Left kidney (tissue), 2 donors: ENCODE measurements around the gene PLA2G4E. TPM values are rescaled to one million over a fixed set of nuclear protein-coding genes. Genes with fewer than 3 reads are reported as not detected.

Experiments used
- DNase-seq: peaks from one replicate; pipeline ENCODE4 v3.0.0-alpha.2; 2013
- polyA plus RNA-seq: library from polyadenylated mRNA; unstranded; fragments of 120-200 nt; gene quantifications from one replicate; pipeline ENCODE4 v1.2.1, GENCODE V29; 2013; ENCODE audit not compliant: insufficient read length

The PLA2G4E gene
- polyA plus RNA-seq, 1 donor = not detected

DNA sequence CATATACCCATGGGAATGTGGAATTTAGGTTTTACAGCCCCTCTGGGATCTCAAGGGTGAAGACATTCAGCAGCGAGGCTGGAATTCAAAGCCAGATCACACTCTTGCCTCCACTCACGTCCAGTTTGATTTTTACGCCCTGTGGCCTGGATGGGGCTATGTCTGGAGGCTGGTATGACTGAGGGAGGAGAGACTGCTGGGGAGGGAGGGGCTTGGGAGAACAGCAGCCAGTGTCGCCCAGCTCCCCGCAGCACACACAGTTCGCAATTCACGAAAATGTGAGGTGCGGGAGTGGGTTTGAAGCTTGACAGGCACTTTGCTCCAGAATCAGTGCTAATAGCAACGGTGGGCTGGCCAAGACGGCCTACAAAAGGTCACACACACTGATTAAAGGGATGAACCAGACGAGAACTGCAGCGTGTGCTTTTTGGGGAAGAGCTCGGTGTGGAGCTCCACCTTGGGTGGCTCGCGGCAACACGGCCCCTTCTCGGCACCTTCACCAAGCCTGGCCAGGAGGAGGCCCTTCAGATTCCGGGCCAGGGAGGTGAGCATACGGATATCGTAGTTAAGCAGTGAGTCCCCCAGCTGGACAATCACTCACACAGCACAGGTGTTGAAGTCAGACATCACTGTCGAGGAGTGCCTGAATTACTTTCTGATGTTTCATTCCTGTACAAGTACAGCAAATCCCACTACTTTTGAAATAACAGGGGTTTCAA is 64.9 kb downstream of the PLA2G4E start:
- DNase-seq = no peak

DNA sequence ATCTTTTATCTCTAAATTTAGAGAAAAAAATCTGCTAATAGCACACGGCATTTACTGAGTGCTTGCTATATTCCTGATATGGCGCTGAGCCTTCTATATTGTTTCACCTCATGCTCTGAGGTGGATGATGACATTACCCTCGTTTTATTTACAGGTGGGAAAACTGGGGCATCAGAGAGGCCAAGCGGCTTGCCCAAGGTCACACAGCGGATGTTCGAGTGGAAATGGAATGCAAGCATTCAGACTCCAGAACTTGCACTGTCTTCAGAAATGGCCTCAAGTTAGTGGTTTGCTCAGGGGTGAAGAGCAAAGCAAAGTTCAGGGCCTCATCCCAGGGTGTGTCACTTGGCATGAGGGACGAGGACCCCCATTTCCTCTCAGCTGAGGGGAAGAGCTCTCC is 65.7 kb downstream of the PLA2G4E start:
- no peak for DNase-seq

DNA sequence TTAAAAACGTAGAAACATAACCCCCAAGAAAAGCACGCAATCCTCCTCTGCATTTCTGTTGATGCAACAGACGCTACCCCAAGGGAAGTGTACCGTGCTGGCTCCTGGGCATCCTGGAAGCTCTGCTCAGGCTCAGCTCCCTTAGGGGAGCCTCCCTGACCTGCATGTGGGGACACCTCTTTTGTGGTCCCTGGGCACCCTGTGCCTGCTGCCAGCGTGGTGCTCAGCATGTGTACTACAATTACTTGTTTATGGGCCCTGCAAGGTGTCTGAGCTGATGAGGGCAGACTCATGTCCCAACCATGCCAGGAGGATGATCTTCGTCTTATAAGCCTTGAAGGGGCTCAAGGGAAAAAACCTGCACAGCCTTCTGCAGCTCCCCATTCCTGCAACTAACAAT is 66.8 kb downstream of the PLA2G4E start:
- no peak for DNase-seq

DNA sequence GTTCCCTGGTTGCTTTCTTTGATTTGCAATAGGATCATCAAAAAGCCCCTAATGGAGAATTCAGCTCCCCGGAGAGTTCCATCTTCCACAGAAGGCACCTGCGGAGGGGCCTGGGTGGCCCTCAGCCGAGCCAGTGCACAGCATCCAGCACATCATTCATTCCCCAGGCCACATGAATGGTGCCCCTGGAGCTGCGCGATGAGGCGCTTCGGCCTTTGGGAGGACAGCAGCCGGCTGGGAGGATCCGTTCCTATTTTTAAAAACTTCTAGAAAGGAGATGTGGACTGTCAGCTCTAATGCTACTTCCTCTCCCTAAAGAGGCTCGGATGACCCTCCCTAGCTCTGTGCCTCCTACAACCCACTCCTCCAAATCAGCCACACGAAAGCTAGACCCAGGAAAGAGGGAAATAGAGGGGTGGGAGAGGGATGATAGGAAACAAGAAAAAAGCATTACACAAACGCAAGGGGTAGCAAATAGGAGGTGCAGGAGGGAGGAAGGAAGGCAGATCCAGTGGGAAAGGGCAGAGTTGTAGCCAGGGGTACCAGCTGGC is 68.8 kb downstream of the PLA2G4E start:
- DNase-seq = no peak

DNA sequence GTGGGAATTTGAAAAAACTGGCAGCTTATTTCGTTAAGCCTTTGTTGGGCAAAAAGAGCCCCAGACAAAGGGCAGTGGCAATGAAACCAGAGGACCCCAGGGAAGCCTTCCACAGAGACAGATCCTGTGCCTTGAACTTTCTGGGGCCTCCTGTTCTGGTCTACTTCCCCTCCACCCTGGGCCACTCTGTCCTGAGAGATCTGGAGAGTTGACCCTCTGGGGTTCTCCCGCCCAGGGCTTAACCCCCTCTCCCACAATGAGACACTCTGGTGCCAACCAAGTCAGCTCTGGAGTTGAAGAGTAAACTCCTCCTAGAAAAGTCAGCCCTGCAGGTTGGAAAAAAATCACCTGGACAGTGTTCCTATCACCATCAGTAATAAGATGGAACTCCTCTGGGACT is 69.3 kb downstream of the PLA2G4E start:
- no peak for DNase-seq

DNA sequence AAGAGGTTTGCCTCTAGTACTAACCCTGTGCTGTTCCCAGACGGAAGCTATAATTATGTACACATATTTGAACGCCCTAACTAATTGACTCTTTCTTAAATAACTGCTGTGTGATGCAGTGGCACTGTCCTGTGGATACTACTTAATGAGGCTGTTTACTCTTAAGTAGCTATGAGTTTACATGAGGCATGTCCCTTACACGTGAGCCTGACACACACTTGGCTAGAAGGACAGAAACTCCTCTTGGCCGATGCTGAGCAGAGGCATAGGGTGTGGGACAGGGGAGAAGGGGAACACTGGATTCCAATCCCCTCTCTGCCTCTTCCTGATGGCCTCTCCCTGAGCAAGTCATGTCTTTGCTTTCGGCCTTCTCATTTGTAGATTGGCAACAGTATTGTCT is 70.4 kb downstream of the PLA2G4E start:
- no peak for DNase-seq

DNA sequence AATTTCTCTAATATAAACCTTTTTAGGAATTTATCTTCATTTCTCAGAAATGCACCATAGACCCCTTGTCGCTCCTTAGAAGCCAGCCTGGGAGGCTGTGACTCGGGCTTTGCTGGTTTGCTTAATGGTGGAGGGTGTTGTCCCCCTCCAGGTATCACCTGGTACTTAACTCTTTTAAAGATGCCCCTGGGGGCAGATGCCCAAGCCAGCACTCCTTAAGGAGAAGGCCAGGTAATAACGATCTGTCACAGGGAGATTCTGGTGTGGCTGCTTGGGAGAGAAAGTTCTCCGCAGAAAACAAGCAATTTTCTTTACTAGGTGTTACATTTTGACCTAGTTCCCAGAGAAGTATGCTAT is 70.7 kb downstream of the PLA2G4E start:
- no peak for DNase-seq

DNA sequence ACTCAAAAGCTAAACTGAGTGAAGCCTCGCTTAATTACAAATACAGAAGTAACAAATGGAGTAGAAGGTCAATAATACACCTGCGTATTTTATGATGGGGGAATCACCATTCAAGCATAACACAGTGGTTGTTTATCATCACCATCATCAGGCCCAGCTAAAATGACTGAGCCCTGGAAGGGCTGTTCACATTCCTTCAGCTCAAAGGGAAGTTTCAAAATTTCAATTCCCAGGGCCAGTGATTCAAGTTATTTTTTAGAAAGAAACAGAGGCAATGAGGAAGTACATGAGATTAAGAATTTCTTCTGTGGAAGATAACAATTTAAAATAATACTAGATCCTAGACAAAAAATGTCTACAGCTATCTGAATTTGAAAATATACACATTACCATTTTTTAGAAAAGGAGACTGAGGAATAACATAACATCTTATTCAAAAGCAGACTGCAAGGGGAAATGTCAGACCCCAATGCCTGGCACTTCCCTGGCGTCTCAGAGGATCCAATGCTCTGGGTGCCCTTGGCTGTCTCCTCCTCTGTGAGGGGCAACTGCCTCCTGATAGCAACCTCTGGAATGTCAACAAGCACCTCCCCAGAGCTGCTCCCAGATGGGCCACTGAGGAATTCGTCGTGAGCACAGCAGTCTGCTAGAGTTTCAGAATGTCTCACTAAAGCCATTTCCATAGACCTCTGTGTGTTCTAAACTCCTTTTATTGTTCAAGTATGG is 71.3 kb downstream of the PLA2G4E start:
- no peak for DNase-seq

DNA sequence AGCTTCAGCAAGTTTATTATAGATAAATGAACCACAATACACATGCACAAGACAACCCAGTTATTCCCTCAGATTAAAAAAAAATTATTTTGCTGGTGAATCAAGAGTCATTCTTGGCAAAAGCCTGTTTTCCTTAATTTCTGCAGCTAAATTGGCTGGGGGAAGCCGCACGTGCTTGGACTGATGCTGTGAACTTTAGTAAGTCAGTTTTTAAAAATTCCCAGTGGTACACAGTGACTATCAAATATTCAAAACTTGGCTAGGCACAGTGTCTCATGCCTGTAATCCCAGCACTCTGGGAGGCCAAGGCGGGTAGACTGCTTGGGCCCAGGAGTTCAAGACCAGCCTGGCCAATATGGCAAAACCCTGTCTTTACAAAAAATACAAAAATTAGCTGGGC is 72.4 kb downstream of the PLA2G4E start:
- no peak for DNase-seq

DNA sequence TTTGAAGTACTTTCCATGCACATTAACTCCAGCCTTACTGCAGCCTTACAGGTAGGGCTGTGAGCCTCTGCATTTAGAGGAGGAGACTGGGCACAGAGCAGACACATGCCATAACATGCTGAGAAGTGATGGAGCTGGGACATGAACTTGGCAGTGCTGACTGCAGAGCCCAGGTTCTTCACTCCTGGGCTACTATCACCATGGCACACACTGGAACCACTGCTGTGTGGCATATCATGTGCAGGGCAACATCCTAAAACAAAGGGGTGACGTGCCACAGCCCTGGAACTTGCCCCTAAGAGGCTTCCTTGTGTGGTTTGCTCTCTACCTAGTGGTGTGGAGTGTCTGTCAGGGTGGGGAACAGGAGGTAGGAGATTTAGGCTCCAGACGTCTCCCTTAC is 73.9 kb downstream of the PLA2G4E start:
- no peak for DNase-seq

DNA sequence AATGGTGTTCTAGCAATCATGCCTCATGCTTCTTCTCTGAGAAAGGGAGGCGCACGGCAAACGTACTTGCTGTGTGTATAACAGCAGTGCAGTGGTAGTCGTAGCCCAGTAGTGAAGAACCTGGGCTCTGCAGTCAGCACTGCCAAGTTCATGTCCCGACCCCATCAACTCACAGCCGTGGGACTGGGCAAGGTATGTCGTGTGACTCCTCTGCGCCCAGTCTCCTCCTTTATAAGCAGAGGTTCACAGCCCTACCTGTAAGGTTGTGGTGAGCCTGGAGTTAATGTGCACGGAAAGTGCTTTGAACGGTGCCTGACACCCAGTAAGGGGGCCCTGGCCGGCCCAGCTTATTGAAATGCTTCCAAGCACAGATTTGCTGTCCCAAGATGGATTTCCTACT is 75.1 kb downstream of the PLA2G4E start:
- no peak for DNase-seq

DNA sequence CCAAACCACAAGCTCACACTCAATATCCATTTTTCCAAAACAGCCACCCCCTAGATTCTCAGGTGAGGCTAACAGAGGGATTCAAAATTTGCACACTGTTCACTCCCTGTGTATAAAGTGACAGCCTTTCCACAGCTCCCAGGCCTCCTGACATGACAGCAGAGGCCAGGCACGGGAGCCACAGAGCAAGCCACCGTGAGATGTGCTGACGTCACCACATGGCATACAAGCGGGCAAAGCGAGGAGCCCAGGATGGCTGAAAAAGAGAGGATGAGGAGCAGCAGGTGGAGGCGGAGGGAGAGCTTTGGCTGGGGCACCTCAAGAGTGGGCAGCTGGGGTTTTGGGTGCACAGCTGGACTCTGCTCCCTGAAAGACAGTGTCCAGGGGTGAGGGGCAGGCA is 75.6 kb downstream of the PLA2G4E start:
- no peak for DNase-seq

DNA sequence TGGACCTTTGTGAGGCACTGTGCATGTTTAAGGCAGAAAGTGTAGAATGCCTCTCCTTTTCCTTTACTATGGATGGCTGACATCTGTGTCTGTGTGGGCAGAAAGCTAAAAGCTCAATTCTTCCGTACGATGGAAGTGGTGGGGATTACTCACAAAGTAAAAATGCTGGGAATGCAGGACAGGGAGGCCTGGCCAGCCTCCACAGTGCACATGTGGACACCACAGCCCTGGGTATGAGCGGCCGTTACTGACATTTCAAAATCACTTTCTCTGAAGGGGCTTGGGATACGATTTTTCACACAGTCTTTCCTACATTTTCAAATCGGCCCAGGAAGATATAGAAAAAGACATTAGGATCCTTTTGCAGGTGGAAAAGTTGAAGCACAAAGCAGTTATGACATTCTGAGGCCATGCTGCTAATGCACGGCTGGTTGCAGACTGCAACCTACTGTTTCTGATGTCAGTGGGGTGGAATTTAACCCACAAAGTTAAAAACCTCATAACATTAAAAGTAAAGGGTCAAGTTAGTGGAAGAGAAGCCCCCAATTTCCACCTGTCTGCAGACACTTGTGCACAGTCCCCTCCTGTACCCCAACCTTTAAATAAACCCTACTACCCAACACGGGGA is 76.4 kb downstream of the PLA2G4E start:
- DNase-seq = no peak

DNA sequence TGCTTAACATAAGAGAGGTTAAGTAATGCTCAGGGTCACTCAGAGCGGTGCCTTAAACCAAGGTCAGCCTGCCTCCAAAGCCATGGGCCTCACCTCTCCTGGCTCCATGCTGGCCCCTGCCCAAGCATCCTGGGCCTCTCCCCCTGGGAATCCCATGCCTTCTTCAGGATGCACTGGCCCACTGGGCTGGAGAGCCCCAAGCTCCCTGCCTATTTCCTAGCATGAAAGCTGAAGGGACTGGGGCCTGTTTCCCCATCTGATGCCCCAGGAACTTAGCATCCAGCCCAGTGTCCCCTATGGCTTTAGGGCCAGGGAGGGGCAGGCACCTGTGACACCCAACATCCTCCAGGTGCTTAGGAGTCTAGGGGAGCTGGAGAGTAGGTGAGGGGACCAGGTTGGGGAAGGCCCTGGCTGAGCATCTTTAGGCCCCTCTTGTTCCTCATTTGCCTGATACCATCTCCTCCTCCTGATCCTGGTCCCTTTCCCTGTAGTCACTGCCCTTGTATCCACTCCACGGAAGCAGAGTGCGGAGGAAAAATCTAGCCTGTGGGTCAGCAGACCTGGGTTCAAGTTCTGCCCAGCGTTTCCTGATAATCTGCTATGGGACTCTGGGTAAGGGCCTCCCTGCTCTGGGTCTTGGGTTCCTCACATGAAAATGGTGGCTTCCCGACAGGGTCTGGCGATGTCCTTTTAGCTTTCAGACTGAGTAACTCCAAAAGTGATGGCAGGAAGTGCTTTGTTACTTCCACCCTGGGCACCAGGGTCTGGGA is 77.1 kb downstream of the PLA2G4E start:
- DNase-seq = no peak

DNA sequence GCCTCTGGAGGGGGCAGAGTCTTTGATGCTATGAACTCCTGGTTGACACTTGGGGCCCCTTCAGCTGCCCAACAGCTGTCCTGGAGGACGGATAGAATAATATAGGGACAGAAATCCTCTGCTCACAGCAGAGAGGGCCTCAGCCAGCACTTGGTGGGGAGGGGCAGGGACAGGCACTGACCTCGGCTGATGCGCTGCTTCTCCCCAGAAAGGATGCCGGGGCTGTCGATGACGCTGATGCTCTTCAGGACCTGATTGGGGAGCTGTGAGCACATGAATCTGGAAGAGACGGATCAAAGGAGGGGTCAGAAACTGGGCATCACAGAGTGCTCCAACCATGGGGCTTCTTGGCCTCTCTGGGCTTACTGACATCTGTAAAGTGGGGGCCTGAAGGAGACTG is 78.0 kb downstream of the PLA2G4E start:
- DNase-seq = no peak

DNA sequence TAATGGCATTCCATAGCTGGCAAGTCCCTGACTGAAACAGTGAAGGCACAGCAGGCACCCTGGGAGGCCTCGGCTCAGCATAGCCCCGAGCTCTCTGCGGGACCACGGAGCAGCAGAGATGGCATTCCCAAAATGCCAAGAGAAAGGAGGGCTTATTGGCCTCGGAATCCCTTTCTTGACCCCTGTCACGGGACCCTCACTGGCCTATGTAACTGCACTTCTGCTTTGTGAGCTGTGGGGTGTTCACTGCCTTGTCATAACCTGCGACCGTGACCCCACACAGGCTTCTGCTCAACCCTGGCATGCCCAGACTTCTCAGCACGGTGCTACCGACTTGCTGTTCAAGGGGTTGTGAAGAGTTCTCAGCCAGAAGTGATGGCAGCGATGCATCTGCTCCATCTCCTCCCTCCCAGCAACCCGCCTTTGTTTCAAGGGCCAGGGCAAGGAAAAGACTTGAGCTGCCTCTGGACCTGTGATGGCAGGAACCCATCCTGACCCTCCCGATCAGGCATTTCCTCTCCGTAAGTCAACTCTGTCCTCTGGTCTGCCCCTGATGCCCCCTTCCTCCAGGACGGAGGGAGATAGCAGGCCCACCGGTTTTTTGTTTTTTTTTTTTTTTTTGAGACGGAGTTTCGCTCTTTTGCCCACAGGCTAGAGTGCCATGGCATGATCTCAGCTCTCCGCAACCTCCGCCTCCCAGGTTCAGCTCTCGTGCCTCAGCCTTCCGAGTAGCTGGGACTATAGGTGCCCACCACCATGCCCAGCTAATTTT is 79.0 kb downstream of the PLA2G4E start:
- DNase-seq = no peak

DNA sequence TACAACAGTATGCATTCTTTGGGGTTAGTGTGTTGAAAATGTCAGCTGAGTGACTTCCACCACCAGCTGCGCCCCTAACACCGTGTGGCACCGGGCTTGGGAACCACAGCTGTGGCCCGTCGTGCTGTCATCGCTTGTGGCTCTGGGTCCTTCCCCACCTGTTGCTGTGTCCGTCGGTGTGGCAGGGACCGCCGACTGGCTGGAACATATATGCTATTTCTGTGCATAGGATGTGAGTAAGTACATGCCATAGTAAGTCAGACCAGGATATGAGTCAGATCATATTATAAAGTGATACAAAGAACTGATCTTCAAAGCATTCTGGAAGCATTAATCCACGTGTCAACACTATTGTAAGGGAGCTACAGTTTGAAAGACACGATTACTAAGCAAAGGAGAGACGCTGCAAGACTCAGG is 80.4 kb downstream of the PLA2G4E start:
- DNase-seq = no peak

DNA sequence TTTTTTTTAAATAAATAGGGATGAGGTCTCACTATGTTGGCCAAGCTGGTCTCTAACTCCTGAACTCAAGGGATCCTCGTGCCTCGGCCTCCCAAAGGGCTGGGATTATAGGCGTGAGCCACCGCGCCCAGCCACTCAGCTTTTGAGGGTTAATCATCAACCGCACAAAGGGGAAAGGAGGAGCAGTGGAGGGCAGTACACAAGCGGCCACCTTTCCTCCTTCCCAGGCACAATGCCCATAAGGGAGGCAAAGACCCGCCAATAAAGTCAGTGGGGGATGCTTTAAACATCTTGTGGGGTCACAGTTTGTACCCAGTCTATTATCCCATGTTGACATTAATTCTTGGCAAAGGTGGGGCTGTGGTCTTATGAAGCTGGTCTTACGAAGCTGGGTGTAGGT is 80.9 kb downstream of the PLA2G4E start:
- no peak for DNase-seq

DNA sequence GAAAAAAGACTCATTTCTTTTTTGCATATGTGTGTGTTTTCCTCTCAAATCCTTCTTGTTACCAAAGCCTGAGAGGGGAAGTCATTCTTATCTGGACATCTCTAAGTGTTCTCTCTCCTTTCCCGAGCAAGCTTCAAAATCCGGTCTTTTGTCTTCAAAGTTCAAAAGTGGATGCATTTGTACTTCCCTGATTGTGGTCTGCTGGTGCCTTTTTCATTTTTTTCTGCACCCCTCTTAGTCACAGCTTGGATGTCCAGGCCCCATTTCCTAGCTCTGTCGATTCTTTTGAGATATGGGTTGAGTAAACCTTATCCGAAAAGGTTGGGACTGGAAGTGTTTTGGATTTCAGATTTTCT is 83.3 kb downstream of the PLA2G4E start:
- no peak for DNase-seq

DNA sequence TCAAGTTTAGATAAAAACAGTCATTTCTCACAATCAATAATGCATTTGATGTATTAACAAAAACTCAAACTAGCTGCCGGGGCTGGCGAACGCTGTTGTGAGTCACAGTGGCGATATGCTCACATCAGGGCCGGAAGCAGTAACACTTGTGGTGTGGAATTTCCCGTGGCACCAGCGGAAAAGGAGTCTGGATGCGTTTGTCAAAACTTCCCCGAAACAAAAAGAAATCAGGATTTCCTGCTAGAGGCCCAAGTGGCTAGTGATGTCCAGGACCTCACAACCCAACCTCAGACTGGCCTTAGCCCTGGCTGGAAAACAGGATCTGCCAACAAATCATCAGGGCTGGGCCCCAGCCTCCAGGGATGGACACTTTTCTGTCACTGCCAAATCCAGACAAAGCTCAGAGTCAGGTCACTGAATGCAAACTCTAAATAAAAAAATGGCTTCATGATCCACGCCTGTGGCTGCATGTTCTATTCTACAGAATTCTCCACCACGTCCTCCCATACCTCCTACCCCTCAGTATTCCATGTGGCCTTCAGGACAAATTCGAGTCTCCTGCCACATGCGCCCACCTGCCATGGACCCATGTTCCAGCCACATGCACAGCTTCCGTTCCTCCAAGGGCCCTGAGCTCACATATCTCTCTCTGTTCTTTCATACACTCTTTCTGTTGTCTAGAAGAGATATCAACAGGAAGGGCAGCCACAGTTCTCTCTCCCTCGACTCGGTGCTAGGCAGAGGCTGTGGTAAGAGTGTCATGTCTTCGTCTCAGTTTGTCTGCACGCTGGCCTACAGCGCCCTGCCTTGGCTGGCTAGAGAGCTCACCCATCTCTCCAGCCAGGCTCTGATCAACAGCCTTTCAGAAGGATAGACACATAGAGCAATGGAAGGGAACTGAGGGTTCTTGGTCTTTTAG is 83.9 kb downstream of the PLA2G4E start:
- DNase-seq = no peak

DNA sequence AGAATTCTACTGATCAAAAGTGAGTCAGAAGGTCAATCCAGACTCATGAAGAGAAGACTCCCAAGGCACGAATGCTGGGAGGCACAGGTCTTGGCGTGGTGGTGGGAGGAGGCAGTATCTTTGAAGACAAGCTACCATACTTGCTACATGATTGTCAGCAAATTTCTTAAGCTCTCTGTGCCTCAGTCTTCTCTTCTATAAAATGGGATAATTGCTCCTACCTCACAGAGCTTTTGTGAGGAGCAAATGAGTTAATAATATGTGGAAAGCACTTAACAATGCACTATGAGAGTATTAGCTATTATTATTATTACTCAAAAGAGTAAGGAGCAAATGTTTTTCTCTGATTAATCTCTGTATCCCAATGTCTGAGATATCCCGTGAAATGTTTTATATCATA is 84.7 kb downstream of the PLA2G4E start:
- DNase-seq = no peak
